ENCODE data around the gene KIAA1217.

The KIAA1217 gene

GRCh38 chr10:24299578-24300260, 90.8 kb downstream of the KIAA1217 start:
- in situ Hi-C loops (cut with MboI; ENCODE audit: low sequenced_read_pairs), result no loop called here
- no peak overlapping the region for H3K4me3 ChIP-seq

GRCh38 chr10:24303522-24304310, 94.8 kb downstream of the KIAA1217 start:
- Histone ChIP-seq H3K9me3 (no peaks in the 10 kb centered on the region), H3K4me1 (peaks cover 8% of the 10 kb centered on the region; the same call in 1 of the 2 replicates), H3K36me3 (replicated peaks) (no peaks in the 10 kb centered on the region), H3K4me3 (no peak overlapping the region), H3K27me3 (ENCODE audit: low read depth) (no peaks in the 10 kb centered on the region)
- DNase-seq (ENCODE audit: low spot score in 2 of 2), result no peak
- in situ Hi-C loops (cut with MboI; ENCODE audit: low sequenced_read_pairs), result no loop called here

More at GRCh38 chr10:24299578-24300260, 90.8 kb downstream of the KIAA1217 start:
- Histone ChIP-seq H3K27me3 (ENCODE audit: low read depth) (no peaks in the 10 kb centered on the region), H3K9me3 (no peaks in the 10 kb centered on the region), H3K36me3 (replicated peaks) (no peaks in the 10 kb centered on the region), H3K4me1 (0 out of 2 replicates have a peak, but pooled peaks cover 2% of the 10 kb centered on the region)
- DNase-seq (ENCODE audit: low spot score in 2 of 2), result no peak

- no peaks in the 10 kb centered on the region for H3K9me3 ChIP-seq
- no peak overlapping the region for H3K4me3 ChIP-seq
- H3K36me3 ChIP-seq (replicated peaks), result no peaks in the 10 kb centered on the region
- DNase-seq (ENCODE audit: low spot score in 2 of 2), result no peak
- no peaks in the 10 kb centered on the region for H3K27me3 ChIP-seq (ENCODE audit: low read depth)
- peaks cover 8% of the 10 kb centered on the region; the same call in 1 of the 2 replicates for H3K4me1 ChIP-seq
- in situ Hi-C loops (cut with MboI; ENCODE audit: low sequenced_read_pairs), result no loop called here
These were observed 96.9 kb downstream of the KIAA1217 start for GRCh38 chr10:24305551-24306506.

- no peaks in the 10 kb centered on the region for H3K36me3 ChIP-seq (replicated peaks)
- in situ Hi-C loops (cut with MboI; ENCODE audit: low sequenced_read_pairs), result no loop called here
- no peaks in the 10 kb centered on the region for H3K9me3 ChIP-seq
- H3K4me3 ChIP-seq, result no peak overlapping the region
- peaks cover 8% of the 10 kb centered on the region; the same call in 1 of the 2 replicates for H3K4me1 ChIP-seq
- no peak for DNase-seq (ENCODE audit: low spot score in 2 of 2)
- no peaks in the 10 kb centered on the region for H3K27me3 ChIP-seq (ENCODE audit: low read depth)
These were observed 97.6 kb downstream of the KIAA1217 start for GRCh38 chr10:24306507-24306875.

GRCh38 chr10:24307116-24307515, 98.2 kb downstream of the KIAA1217 start:
- Histone ChIP-seq H3K36me3 (replicated peaks) (no peaks in the 10 kb centered on the region), H3K4me1 (peaks cover 8% of the 10 kb centered on the region; the same call in 1 of the 2 replicates), H3K27me3 (ENCODE audit: low read depth) (no peaks in the 10 kb centered on the region), H3K4me3 (no peak overlapping the region), H3K9me3 (no peaks in the 10 kb centered on the region)
- no peak for DNase-seq (ENCODE audit: low spot score in 2 of 2)
- in situ Hi-C loops (cut with MboI; ENCODE audit: low sequenced_read_pairs), result no loop called here

- in situ Hi-C loops (cut with MboI; ENCODE audit: low sequenced_read_pairs), result no loop called here
- DNase-seq (ENCODE audit: low spot score in 2 of 2), result peak in 1 of 2 experiments; percentile 21
- Histone ChIP-seq H3K27me3 (ENCODE audit: low read depth) (no peaks in the 10 kb centered on the region), H3K36me3 (replicated peaks) (no peaks in the 10 kb centered on the region), H3K4me1 (peaks cover 8% of the 10 kb centered on the region; the same call in 1 of the 2 replicates), H3K9me3 (no peaks in the 10 kb centered on the region), H3K4me3 (no peak overlapping the region)
These were observed 99.0 kb downstream of the KIAA1217 start for GRCh38 chr10:24307696-24308485.

GRCh38 chr10:24310104-24310503, 101.2 kb downstream of the KIAA1217 start:
- DNase-seq (ENCODE audit: low spot score in 2 of 2), result no peak
- H3K4me3 ChIP-seq, result no peak overlapping the region

GRCh38 chr10:24311888-24312287, 103.0 kb downstream of the KIAA1217 start:
- Histone ChIP-seq H3K4me1 (peaks cover 3% of the 10 kb centered on the region; the same call in 1 of the 2 replicates), H3K36me3 (replicated peaks) (no peaks in the 10 kb centered on the region), H3K4me3 (no peak overlapping the region), H3K9me3 (no peaks in the 10 kb centered on the region), H3K27me3 (ENCODE audit: low read depth) (no peaks in the 10 kb centered on the region)
- DNase-seq (ENCODE audit: low spot score in 2 of 2), result no peak
- in situ Hi-C loops (cut with MboI; ENCODE audit: low sequenced_read_pairs), result no loop called here

More at GRCh38 chr10:24310104-24310503, 101.2 kb downstream of the KIAA1217 start:
- H3K27me3 ChIP-seq (ENCODE audit: low read depth), result no peaks in the 10 kb centered on the region
- peaks cover 8% of the 10 kb centered on the region; the same call in 1 of the 2 replicates for H3K4me1 ChIP-seq
- H3K9me3 ChIP-seq, result no peaks in the 10 kb centered on the region
- in situ Hi-C loops (cut with MboI; ENCODE audit: low sequenced_read_pairs), result no loop called here
- H3K36me3 ChIP-seq (replicated peaks), result no peaks in the 10 kb centered on the region

GRCh38 chr10:24313283-24313682, 104.3 kb downstream of the KIAA1217 start:
- Histone ChIP-seq H3K27me3 (ENCODE audit: low read depth) (no peaks in the 10 kb centered on the region), H3K4me3 (no peak overlapping the region), H3K36me3 (replicated peaks) (no peaks in the 10 kb centered on the region), H3K9me3 (no peaks in the 10 kb centered on the region), H3K4me1 (no peaks in the 10 kb centered on the region)
- DNase-seq (ENCODE audit: low spot score in 2 of 2), result no peak
- in situ Hi-C loops (cut with MboI; ENCODE audit: low sequenced_read_pairs), result no loop called here

- peaks cover 10% of the 10 kb centered on the region for H3K4me1 ChIP-seq
- H3K4me3 ChIP-seq, result no peak overlapping the region
- in situ Hi-C loops (cut with MboI; ENCODE audit: low sequenced_read_pairs), result no loop called here
- H3K27me3 ChIP-seq (ENCODE audit: low read depth), result no peaks in the 10 kb centered on the region
- no peaks in the 10 kb centered on the region for H3K36me3 ChIP-seq (replicated peaks)
- DNase-seq (ENCODE audit: low spot score in 2 of 2), result no peak
- no peaks in the 10 kb centered on the region for H3K9me3 ChIP-seq
These were observed 106.3 kb downstream of the KIAA1217 start for GRCh38 chr10:24315211-24315610.

- Histone ChIP-seq H3K27me3 (ENCODE audit: low read depth) (no peaks in the 10 kb centered on the region), H3K4me3 (no peak overlapping the region), H3K4me1 (peaks cover 13% of the 10 kb centered on the region), H3K36me3 (replicated peaks) (no peaks in the 10 kb centered on the region), H3K9me3 (no peaks in the 10 kb centered on the region)
- DNase-seq (ENCODE audit: low spot score in 2 of 2), result no peak
- in situ Hi-C loops (cut with MboI; ENCODE audit: low sequenced_read_pairs), result no loop called here
These were observed 109.6 kb downstream of the KIAA1217 start for GRCh38 chr10:24318517-24318916.

GRCh38 chr10:24320373-24320772, 111.4 kb downstream of the KIAA1217 start:
- H3K4me3 ChIP-seq, result no peak overlapping the region
- peaks cover 13% of the 10 kb centered on the region for H3K4me1 ChIP-seq
- no peaks in the 10 kb centered on the region for H3K27me3 ChIP-seq (ENCODE audit: low read depth)
- H3K36me3 ChIP-seq (replicated peaks), result no peaks in the 10 kb centered on the region
- in situ Hi-C loops (cut with MboI; ENCODE audit: low sequenced_read_pairs), result no loop called here
- DNase-seq (ENCODE audit: low spot score in 2 of 2), result no peak
- no peaks in the 10 kb centered on the region for H3K9me3 ChIP-seq

- peaks cover 6% of the 10 kb centered on the region; the same call in 1 of the 2 replicates for H3K9me3 ChIP-seq
- no peak overlapping the region for H3K4me3 ChIP-seq
- no peaks in the 10 kb centered on the region for H3K27me3 ChIP-seq (ENCODE audit: low read depth)
- H3K36me3 ChIP-seq (replicated peaks), result no peaks in the 10 kb centered on the region; the same call in 1 of the 2 replicates
- in situ Hi-C loops (cut with MboI; ENCODE audit: low sequenced_read_pairs), result no loop called here
- H3K4me1 ChIP-seq, result peaks cover 9% of the 10 kb centered on the region
- DNase-seq (ENCODE audit: low spot score in 2 of 2), result peak in 1 of 2 experiments; percentile 17
These were observed 115.7 kb downstream of the KIAA1217 start for GRCh38 chr10:24324651-24325050.

Data from HAP-1 (cell line).